Stimulated activated CD4-positive, alpha-beta T cell treated with anti-CD3 and anti-CD28 coated beads, TNF-alpha, amount 100 ng/mL, for 24 hours (primary cell): Measurements from ENCODE around the gene IFI35.
"Not testable (repeated sequence)": the region's sequence is repeated elsewhere in the genome, so short reads cannot be mapped to it uniquely, and the experiment has no call there.

Source experiments
- DNase-seq, 3 experiments: peaks; one replicate each; pipeline ENCODE4 v3.0.0-alpha.2; 2020; ENCODE audit warnings: low read depth in 3 of 3

Gene IFI35

DNA sequence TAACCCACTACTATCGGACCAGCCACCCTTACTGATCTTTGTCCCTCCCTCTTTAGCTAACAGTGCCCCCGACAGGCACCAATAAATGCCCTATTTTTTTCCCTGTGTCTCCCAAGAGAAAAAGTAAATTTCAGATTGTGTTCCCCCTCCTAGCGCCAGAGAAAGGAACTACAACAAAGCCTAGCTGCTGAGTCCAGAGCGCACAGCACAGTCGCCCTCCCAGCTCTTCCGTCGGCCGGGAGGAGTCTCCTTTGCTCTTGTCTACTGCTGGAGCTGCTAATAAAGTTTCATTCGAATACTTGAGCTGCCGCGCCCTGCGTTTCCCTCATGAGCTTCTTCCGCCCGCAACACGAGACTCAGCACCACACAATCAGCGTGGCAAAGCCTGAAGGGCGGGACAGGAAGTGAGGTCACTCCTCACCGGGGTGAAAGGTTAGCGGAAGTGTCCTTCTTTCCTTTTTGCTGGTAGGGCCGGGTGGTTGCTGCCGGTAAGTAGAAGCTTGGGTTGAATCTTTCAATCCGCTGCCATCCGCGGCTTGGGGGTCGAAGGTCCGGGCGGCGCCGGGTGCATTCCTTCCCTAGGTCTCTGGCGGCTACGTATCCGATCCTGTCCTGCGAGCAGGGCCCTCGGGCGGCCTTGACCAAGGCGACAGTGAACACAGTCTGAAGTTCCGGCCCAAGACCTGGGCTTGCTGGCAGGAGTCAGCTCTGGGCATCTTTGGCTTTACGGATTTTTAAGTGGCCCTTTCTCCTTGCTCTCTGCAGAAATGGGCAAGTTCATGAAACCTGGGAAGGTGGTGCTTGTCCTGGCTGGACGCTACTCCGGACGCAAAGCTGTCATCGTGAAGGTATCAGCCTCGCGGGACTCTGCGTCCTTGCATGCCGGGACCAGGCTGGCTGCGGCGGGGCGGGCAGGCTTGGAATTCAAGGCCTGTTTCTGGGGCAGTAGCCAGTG lies 8.3 kb upstream of the IFI35 start, which contains the start of gene RPL27:
Gene RPL27 (plus strand): TSS at position 436 of the 955 bp plus-strand sequence. CDS start 332 bp downstream, at position 768.
- peak; percentile 96 for DNase-seq

DNA sequence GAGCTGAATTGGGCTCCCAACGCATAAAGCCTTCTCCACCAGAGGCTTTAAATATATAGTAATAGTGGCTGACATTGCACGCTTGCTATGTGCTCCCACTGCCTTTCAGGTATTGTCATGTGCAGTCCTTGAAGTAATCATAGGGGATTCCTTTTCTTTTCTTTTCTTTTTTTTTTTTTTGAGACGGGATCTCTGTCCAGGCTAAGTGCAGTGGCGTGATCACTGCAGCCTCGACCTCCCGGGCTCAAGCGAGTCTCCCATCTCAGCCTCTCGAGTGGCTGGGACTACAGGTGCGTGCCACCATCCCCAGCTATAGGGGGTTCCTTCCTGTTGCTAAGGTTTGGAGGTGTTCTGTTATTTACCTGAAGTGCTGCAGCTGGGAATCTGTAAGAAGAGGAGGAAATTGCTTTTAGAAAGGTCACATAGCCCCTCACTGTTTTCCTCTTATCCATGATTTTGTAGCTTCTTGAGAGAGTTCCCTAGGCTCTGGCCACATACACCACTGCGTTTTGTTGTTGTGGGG lies 7.5 kb upstream of the IFI35 start:
- DNase-seq: no peak

DNA sequence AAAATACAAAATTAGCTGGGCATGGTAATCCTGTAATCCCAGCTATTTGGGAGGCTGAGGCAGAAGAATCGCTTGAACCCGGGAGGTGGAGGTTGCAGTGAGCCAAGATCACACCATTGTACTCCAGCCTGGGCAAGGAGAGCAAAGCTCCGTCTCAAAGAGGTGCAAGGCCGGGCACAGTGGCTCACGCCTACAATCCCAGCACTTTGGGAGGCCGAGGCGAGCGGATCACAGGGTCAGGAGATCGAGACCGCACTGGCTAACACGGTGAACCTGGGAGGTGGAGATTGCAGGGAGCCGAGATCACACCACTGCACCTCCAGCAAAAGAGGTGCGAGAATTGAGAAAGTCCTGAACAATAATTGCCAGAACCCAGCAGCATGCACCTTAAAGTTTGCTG lies 5.7 kb upstream of the IFI35 start:
- not testable (repeated sequence) for DNase-seq

DNA sequence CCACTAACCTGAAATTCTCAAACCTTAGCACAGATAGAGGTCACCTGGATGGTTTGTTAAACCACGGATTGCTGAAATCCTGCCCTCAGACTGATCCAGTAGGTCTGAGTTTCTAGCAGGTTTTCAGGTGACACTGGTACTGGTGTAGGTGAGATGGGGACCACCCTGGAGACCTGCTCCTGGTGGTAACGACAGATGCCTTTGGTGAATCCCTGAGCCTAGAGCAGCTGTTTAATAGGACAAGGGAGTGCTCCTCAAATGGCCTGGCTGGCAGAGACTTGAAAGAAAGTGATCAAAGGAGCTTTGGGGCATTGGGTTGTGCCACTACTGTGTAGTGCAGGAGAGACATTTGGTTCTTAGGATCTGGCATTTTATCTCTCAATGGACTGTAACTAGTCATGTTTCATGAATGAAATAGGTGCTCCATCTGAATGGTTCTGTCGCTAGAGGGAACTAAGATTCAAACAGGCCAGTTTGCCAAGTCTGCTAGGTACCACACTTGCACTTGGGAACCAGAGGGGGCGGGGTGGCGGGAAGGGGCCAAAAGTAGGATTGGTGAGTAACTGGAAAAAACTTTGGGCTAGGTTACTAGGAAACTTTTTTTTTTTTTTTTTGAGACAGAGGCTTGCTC lies 2.9 kb upstream of the IFI35 start:
- no peak for DNase-seq

- DNase-seq: no peak
These were observed 4.2 kb downstream of the IFI35 start for GRCh38 chr17:43010667-43011308.

DNA sequence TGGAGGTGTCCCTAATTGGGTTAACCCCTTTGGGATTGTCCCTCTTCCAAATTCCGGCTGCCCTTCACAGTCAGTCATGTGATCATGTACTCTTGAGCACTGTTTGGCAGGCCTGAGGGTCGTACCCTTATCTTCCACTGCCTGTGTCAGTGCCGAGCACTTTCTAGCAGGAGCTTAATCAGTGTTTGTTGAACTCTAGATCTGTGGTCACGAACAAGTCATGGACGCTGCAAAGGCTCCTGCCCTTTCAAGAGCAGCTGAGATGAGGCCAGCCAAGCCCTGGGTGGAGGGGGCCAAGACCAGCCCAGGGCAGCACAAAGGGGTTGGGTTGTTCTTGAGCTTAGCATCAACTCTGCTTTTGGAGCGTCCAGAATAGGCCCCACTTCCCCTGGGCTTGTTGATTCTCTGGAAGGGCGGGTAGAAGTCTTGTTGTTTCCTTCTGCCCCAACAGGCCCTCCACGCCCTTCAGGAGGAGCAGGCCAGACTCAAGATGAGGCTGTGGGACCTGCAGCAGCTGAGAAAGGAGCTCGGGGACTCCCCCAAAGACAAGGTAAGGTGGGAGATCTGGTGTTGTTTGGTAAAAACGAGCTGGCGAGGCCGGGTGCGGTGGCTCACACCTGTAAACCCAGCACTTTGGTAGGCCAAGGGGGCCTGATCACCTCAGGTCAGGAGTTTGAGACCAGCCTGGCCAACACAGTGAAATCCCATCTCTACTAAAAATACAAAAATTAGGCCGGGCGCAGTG lies 5.3 kb downstream of the IFI35 start:
- no peak for DNase-seq

- DNase-seq: no peak
These were observed 6.7 kb downstream of the IFI35 start for GRCh38 chr17:43013296-43013695.

GRCh38 chr17:43014020-43014648 lies 7.5 kb downstream of the IFI35 start:
- no peak for DNase-seq

DNA sequence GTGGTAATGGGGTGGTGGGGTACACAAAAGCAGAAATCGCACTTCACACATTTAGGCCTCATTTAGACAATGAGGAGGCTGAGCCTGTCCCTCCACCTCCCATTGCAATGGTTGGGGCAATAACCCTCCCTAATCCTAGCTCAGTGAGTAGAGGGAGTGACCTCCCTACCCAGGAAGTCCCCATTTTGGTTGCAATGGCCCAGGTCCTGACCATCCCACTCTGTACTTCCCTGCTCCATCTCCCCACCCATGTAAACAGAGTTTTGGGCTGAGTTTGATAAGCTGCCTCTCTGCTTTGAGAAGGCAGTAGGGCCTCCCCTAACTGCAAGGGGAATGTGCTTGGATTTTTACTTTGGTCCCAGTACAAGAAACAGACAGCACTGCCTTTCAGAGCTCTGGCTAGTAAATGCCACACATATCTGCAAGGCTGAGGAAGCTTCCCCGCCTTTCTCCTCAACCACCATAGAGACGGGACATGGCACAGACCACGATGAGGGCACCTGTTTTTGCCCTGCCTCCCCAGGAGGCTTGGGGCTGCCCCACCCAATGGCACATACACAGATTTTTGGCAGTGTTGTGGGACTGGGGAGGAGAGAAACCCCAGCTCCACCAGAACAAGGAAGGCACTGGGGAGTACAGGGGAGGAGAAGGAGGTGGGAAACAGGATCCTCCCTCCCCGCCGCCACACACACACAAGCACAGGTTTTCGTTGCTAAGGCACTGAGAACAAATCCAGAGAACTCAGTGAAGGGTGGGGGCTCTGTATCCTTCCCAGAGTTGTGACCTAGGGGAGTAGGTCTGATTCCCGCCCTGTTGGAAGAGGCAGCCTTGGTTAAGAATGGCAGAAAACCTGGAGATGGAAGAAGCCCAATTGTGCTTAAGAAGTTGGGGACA lies 8.3 kb downstream of the IFI35 start:
- DNase-seq: no peak

DNA sequence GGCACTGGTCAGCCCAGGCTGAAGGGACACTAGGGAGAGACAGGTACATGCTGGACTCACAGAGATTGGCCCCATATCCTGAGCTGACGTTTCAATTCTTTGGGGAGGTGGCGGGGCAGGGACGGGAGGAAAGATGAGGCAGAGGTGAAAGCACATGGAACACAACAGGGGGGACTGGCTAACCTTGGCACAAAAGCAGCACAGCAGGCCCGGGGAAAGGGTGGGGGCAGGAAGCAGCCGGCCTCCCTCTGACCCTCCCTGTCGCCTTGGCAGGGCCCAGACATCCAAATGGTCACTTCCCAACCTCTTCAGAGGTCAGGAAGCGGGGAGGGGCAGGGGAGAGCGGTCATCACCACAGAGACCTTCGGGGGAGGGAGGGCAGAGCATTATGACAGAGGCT lies 9.0 kb downstream of the IFI35 start:
- DNase-seq: no peak

- no peak for DNase-seq
These were observed 9.6 kb downstream of the IFI35 start for GRCh38 chr17:43016216-43016615.

- DNase-seq: no peak
These were observed 11.6 kb downstream of the IFI35 start for GRCh38 chr17:43018008-43018853.

- DNase-seq: no peak
These were observed 12.3 kb downstream of the IFI35 start for GRCh38 chr17:43018932-43019331.

- DNase-seq: no peak
These were observed 12.8 kb downstream of the IFI35 start for GRCh38 chr17:43019418-43019817.

DNA sequence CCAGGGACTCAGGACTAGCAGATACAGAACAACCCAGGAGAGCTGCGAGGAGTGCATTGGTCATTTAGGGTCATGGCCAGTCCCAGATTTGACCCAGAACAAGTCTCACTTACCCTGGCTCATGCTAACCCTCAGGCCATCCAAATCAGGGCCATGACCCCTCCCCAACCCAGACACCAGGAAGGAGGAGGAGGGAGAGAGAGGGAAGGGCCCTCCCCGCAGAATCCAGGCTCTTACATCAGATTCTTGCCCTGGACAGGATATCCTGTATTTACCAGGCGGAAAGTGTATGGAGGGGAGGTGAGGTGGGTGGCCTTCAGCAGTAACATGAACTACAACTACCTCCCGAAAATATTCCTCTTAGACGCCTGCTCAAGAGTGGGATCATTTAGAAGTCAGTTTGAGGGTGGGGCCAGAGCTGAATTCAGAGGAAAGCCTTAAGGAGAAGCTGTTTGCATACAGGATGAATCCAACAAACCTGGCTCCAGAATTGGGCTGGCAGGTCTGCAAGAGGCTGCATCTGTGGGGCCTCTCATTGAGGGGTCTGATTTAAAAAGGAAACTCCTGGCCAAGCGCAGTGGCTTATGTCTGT lies 13.5 kb downstream of the IFI35 start:
- DNase-seq: no peak

GRCh38 chr17:43020789-43021740 lies 14.5 kb downstream of the IFI35 start:
- DNase-seq: no peak

GRCh38 chr17:43021741-43022512 lies 15.3 kb downstream of the IFI35 start, which contains the start of gene VAT1:
VAT1 (minus strand) TSS chr17:43022385; CDS start chr17:43022322, 63 bp downstream.
- DNase-seq: peak in 2 of 3 experiments; percentile 51 to 65
